Epithelial cell of esophagus (primary cell): ENCODE data around the gene CLDN7.

Source experiments
- DNase-seq: peaks from one replicate; pipeline ENCODE4 v3.0.0; 2010; ENCODE audit warnings: low read depth
- H3K4me3 ChIP-seq: 2 replicates; pipeline ENCODE4 v1.5.1; 2011; ENCODE audit warnings: mild to moderate bottlenecking, low read length, control low read depth
- TF ChIP-seq, protein P1 (sequence below): IDR thresholded peaks from 2 replicates; pipeline ENCODE4 v1.5.1; 2011; ENCODE audit warnings: low read depth, mild to moderate bottlenecking, low read length, control low read depth, inconsistent platforms; ENCODE audit not compliant: insufficient read depth; ENCODE audit errors: missing control alignments

The CLDN7 gene, protein sequence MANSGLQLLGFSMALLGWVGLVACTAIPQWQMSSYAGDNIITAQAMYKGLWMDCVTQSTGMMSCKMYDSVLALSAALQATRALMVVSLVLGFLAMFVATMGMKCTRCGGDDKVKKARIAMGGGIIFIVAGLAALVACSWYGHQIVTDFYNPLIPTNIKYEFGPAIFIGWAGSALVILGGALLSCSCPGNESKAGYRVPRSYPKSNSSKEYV

DNA sequence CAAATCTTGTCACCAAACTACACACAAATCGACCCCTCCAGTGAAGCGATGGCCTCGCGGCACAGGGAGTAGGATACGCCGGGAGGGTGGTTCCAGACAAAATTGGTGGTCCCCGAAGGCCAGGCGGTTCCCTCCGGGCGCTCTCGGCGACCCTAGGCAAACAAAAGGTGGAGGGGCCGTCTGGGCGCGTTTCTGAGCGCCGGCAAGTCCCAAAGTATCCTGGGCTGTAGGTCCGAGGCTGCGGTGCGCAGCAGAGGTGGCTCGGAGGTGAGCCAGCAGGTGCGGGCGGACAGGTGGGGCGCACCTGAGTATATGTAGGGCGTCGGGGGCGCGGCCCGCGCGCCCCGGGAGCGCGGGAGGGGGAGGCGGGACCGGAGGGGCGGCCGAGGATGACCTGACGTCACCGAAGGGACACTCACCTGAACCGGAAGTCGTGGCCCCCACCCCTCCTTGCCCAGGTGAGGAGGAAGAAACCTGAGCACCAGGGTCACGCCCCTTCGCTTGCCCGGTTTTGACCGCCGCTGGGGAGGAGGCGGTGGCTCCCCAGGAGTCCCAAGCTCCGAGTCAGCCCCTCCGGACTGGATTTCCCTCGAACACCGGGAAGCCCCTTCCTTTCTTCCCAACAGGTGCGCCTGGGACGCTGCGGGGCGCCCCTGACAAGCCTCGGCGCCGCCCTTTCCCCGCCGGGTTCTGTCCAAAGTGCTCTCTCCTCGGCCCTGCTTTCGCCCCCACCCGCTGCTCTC is at the start of gene CLDN7:
Gene CLDN7 (minus strand): TSS at position 287 of the 743 bp plus-strand sequence. CDS start 435 bp downstream, outside the sequence.
- peak within 1 kb of the TSS; percentile 55 for H3K4me3 ChIP-seq
- peak; percentile 71 for DNase-seq
- TF ChIP-seq, protein P1, sequence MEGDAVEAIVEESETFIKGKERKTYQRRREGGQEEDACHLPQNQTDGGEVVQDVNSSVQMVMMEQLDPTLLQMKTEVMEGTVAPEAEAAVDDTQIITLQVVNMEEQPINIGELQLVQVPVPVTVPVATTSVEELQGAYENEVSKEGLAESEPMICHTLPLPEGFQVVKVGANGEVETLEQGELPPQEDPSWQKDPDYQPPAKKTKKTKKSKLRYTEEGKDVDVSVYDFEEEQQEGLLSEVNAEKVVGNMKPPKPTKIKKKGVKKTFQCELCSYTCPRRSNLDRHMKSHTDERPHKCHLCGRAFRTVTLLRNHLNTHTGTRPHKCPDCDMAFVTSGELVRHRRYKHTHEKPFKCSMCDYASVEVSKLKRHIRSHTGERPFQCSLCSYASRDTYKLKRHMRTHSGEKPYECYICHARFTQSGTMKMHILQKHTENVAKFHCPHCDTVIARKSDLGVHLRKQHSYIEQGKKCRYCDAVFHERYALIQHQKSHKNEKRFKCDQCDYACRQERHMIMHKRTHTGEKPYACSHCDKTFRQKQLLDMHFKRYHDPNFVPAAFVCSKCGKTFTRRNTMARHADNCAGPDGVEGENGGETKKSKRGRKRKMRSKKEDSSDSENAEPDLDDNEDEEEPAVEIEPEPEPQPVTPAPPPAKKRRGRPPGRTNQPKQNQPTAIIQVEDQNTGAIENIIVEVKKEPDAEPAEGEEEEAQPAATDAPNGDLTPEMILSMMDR: no peak

GRCh38 chr17:7311110-7311705 is 48.9 kb upstream of the CLDN7 start:
- DNase-seq: no peak
- no peak overlapping the region for H3K4me3 ChIP-seq
- TF ChIP-seq, protein P1: no peak

DNA sequence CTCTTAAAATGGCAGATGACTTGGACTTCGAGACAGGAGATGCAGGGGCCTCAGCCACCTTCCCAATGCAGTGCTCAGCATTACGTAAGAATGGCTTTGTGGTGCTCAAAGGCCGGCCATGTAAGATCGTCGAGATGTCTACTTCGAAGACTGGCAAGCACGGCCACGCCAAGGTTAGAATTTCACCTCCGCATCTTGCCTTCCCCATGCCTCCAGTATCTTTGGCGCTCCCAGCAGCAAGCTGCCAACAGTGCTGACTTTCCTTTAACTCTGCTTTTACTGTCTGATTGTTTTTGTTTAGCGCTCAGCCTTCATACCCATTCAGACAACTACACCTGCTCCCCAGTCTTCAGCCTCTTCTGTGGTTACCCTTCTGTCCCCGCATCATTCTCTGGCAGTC is 47.4 kb upstream of the CLDN7 start:
- TF ChIP-seq, protein P1: no peak
- no peak for DNase-seq
- peak overlapping the region; percentile 90 for H3K4me3 ChIP-seq

GRCh38 chr17:7308625-7309433 is 46.6 kb upstream of the CLDN7 start:
- H3K4me3 ChIP-seq: peak overlapping the region; percentile 90
- peak; percentile 90 for DNase-seq

DNA sequence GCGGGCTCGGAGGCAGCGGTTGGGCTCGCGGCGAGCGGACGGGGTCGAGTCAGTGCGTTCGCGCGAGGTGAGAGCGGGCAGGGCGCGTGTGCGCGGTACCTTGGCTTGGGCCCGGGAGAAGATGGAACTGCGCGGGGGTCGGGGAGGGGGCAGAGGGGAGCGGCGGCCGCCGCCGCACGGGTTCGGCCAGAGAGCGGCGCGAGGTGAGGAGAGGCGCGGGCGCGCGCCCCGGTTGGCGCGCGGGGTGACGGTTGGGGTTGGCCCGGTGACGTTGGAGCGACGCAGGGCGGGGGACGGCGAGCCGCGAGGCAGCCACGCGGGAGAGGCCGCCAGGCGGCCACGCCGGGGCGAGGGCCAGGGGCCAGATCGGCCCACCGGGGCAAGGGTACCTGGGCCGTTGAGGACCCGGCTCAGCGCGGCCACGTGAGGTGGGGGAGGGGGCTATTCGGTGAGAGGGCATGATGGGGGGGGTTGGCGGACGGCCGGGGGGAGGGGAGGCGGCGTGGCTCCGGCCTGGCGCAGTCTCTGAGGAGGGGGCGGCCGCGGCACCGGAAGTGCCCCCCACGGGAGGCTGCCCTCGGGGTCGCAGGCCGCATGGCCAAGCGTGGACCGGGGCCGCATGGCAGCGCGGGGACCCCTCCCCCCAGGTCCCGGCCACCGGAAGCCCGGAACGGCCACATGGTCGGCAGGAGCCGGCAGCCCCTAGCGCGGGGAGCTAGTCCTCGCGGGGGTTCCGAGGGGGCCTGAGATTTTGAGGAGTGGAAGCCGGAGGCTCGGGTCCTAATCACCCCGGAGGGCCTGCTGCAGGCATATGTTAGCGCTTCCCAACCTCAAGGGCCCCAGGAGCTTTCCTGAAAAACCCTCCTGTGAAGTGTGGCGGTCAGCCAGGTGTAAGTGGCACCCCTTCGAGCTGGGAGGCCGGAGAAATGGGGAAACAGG is 45.7 kb upstream of the CLDN7 start:
- peak; percentile 52 for DNase-seq
- TF ChIP-seq, protein P1: no peak

More at GRCh38 chr17:7308625-7309433, 46.6 kb upstream of the CLDN7 start:
- TF ChIP-seq, protein P1: no peak

More for the DNA sequence above, 45.7 kb upstream of the CLDN7 start:
- H3K4me3 ChIP-seq: peak overlapping the region; percentile 90
